ENCODE measurements around the gene DPEP3.
A peak's percentile ranks its signal among the peaks of the same experiment; 100 is the strongest.
"Not testable (repeated sequence)": the region's sequence is repeated elsewhere in the genome, so short reads cannot be mapped to it uniquely, and the experiment has no call there.

Gene DPEP3

DNA sequence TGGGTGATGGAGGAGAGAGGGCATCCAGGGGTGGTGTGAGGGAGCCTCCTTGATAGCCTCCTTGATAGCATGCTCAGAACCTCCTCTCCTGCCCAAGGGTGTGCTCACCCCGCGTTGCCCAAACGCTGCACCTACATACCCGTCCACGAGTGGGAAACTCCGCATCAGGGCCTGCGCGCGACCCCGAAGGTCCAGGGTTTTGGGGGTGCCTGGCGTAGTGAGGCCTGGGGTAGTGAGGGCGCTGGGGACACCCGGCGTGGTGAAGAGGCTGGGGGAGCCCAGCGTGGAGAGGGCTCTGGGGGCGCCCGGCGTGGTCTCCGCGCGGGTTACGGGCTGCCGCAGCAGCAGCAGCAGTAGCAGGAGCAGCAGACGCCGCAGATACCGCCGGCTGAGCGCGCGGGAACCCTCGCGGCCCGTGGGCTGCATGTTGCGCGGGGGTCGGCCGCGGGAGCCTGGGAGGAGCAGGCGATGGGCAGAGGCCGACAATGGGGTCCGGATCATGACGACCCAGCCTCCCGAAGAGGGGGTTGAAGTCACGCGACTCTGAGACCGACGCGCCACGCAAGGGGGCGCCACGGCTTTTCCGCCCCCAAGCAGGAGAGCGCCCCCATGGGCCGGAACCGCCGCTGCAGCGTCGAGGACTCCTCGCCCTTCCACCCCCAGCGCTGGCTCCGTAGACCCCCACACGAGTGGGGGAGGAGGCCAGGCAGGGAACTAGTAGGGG is at the start of gene DPEP3:
Gene DPEP3, minus strand, starts transcription at position 545 of the 724 bp plus-strand sequence. Its CDS starts 119 bp downstream, at position 426.
- no peak for DNase-seq

GRCh38 chr16:68028996-68029395 is 48.7 kb upstream of the DPEP3 start:
- no peak for DNase-seq
- in situ Hi-C loops (cut with MboI; ENCODE audit: low pct_unique_long_range_greater_than_20kb, low sequenced_read_pairs): no loop called here

More for the DNA sequence above, at the start of gene DPEP3:
- in situ Hi-C loops (cut with MboI; ENCODE audit: low pct_unique_long_range_greater_than_20kb, low sequenced_read_pairs): no loop called here

- DNase-seq: peak; percentile 95
These were observed 42.6 kb upstream of the DPEP3 start, which contains the start of the genes DDX28 and DUS2 for GRCh38 chr16:68022728-68023537. Gene DDX28 (minus strand): TSS chr16:68023232. CDS start chr16:68023202, 30 bp downstream. Gene DUS2 (plus strand): TSS chr16:68023284. CDS start chr16:68038024, 14,740 bp downstream.

DNA sequence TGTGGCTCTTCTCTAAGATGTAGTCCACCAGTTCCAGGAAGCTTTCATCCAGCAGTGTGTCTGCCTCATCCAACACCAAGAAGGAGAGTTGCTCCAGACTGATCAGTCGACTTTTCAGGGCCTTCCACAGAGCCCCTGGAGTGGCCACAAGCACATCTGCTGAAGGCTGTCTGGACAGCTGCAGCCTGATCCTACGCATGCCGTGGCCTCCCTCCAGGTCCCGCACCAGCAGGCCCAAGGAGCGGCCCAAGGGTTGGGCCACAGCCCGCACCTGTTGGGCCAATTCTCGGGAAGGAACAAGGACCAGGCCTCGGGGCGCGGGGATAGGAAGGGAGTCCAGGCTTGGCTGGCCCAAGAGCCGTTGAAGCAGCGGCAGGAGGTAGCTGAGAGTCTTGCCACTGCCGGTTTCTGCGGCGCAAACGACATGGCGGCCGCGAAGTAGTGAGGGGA is 42.0 kb upstream of the DPEP3 start:
- in situ Hi-C loops (cut with MboI; ENCODE audit: low pct_unique_long_range_greater_than_20kb, low sequenced_read_pairs): no loop called here
- no peak for DNase-seq

More at GRCh38 chr16:68022728-68023537, 42.6 kb upstream of the DPEP3 start, which contains the start of the genes DDX28 and DUS2:
- in situ Hi-C loops (cut with MboI; ENCODE audit: low pct_unique_long_range_greater_than_20kb, low sequenced_read_pairs): no loop called here

GRCh38 chr16:68021490-68021889 is 41.2 kb upstream of the DPEP3 start:
- no peak for DNase-seq
- in situ Hi-C loops (cut with MboI; ENCODE audit: low pct_unique_long_range_greater_than_20kb, low sequenced_read_pairs): no loop called here

GRCh38 chr16:68019167-68019680 is 38.9 kb upstream of the DPEP3 start:
- DNase-seq: no peak
- in situ Hi-C loops (cut with MboI; ENCODE audit: low pct_unique_long_range_greater_than_20kb, low sequenced_read_pairs): no loop called here

DNA sequence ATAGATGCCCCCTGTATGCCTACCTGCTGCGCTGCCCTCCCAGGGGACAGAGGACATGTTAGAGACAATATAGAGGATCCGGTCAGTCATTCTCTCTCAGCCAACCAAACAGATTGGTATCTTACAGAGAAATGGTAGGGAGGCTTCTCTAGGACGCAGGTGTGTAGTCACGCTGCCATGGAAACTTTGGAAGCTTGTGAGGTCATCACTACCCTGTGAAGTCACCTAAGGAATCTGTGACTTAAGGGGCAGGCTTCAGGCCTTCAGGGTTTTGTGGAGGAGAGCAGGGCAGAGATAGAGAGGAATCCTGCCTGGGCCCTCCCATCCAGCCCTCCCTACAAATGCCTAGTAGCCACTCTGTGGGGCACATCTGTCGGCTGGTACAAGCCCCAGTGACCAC is 35.4 kb upstream of the DPEP3 start, which contains the start of gene DPEP2NB:
Gene DPEP2NB, minus strand, starts transcription at position 231 of the 400 bp plus-strand sequence. Its CDS starts 141 bp downstream, at position 90.
- in situ Hi-C loops (cut with MboI; ENCODE audit: low pct_unique_long_range_greater_than_20kb, low sequenced_read_pairs): no loop called here
- DNase-seq: no peak

GRCh38 chr16:68013440-68013839 is 33.1 kb upstream of the DPEP3 start:
- in situ Hi-C loops (cut with MboI; ENCODE audit: low pct_unique_long_range_greater_than_20kb, low sequenced_read_pairs): no loop called here
- peak; percentile 67 for DNase-seq

DNA sequence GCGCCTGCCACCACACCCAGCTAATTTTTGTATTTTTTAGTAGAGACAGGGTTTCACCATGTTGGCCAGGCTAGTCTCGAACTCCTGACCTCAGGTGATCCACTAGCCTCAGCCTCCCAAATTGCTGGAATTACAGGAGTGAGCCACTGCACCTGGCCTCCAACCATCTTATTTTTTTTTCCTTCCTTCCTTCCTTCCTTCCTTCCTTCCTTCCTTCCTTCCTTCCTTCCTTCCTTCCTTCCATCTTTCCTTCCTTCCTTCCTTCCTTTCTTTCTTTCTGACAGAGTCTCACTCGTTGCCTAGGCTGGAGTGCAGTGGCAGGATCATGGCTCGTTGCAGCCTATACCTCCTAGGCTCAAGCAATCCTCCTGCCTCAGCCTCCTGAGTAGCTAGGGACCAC is 29.6 kb upstream of the DPEP3 start:
- in situ Hi-C loops (cut with MboI; ENCODE audit: low pct_unique_long_range_greater_than_20kb, low sequenced_read_pairs); DNase-seq: not testable (repeated sequence)

- in situ Hi-C loops (cut with MboI; ENCODE audit: low pct_unique_long_range_greater_than_20kb, low sequenced_read_pairs): no loop called here
- no peak for DNase-seq
These were observed 28.9 kb upstream of the DPEP3 start for GRCh38 chr16:68009157-68009735.

DNA sequence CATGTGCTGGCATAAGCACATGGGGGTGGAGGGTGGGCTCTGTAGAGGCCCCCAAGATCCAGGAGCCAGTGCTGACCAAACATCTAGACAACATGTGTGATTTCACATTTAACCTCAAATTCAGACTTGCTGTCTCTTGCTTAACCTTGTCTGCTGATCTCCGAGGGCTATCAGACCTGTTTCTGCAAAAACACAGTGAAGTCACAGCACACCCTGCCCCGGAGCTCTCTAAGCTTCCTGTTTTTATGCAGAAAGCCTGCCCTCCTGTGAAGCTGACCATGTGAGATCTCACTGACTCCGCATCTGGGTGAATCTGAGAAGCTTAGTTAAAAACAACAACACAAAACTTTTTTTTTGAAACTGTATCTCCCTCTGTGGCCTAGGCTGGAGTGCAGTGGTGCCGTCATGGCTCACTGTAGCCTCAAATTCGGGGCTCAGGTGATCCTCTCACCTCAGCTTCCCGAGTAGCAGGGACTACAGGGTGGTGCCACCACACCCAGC is 25.5 kb upstream of the DPEP3 start:
- peak; percentile 83 for DNase-seq
- in situ Hi-C loops (cut with MboI; ENCODE audit: low pct_unique_long_range_greater_than_20kb, low sequenced_read_pairs): no loop called here

GRCh38 chr16:68005211-68005610 is 24.9 kb upstream of the DPEP3 start:
- in situ Hi-C loops (cut with MboI; ENCODE audit: low pct_unique_long_range_greater_than_20kb, low sequenced_read_pairs): no loop called here
- DNase-seq: no peak

DNA sequence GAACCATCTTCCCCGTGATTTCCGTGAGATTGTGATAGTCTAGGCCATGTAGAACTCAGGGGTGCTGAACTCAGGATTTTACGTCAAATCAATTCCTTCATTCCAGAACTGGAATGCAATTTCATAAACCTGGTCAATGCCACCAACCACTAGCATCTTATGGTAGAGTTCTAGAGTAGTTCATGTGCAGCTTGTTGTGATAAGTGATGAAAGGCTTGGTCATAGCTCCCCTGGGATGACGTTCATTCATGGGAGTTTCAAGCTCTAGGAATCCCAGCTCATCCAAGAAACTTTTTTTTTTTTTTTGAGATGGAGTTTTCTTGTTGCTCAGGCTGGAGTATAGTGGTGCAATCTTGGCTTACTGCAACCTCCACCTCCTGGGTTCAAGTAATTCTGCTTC is 22.7 kb upstream of the DPEP3 start:
- in situ Hi-C loops (cut with MboI; ENCODE audit: low pct_unique_long_range_greater_than_20kb, low sequenced_read_pairs): no loop called here
- DNase-seq: no peak

GRCh38 chr16:68000450-68000849 is 20.2 kb upstream of the DPEP3 start:
- in situ Hi-C loops (cut with MboI; ENCODE audit: low pct_unique_long_range_greater_than_20kb, low sequenced_read_pairs): no loop called here

GRCh38 chr16:67999985-68000384 is 19.7 kb upstream of the DPEP3 start:
- in situ Hi-C loops (cut with MboI; ENCODE audit: low pct_unique_long_range_greater_than_20kb, low sequenced_read_pairs): no loop called here
- DNase-seq: peak; percentile 67

More at GRCh38 chr16:68000450-68000849, 20.2 kb upstream of the DPEP3 start:
- peak; percentile 16 for DNase-seq

- DNase-seq: peak; percentile 89
- in situ Hi-C loops (cut with MboI; ENCODE audit: low pct_unique_long_range_greater_than_20kb, low sequenced_read_pairs): not testable (repeated sequence)
These were observed 18.7 kb upstream of the DPEP3 start, which contains the start of gene DPEP2 for GRCh38 chr16:67998779-67999688. Gene DPEP2 (minus strand): TSS chr16:67999484. CDS start chr16:67993212, 6,272 bp downstream.

- in situ Hi-C loops (cut with MboI; ENCODE audit: low pct_unique_long_range_greater_than_20kb, low sequenced_read_pairs); DNase-seq: not testable (repeated sequence)
These were observed 18.0 kb upstream of the DPEP3 start for GRCh38 chr16:67998231-67998778.

- in situ Hi-C loops (cut with MboI; ENCODE audit: low pct_unique_long_range_greater_than_20kb, low sequenced_read_pairs): no loop called here
These were observed 16.4 kb upstream of the DPEP3 start for GRCh38 chr16:67996666-67997065.

More at GRCh38 chr16:67996666-67997065, 16.4 kb upstream of the DPEP3 start:
- no peak for DNase-seq
